ENCODE results near the gene NRDE2. TPM values are rescaled to one million over a fixed set of nuclear protein-coding genes. Genes with fewer than 3 reads are reported as not detected.

NRDE2 gene
- 8.8 and 11.7 TPM in 2 replicates for total RNA-seq

GRCh38 chr14:90331497-90332270, at the start of gene NRDE2:
Gene NRDE2 (minus strand): TSS chr14:90331941. CDS start chr14:90331904, 37 bp downstream.

GRCh38 chr14:90256354-90257131, 75.2 kb downstream of the NRDE2 start, which contains the start of gene PSMC1:
Gene PSMC1 (plus strand): TSS chr14:90256553. CDS start chr14:90256598, 45 bp downstream.

Other genes with a start within 250 kb of the NRDE2 start
- 80.5 and 104 TPM in 2 replicates for gene PSMC1, start 75.4 kb downstream of the NRDE2 start, total RNA-seq
- 303 and 354 TPM in 2 replicates for gene CALM1, start 65.1 kb upstream of the NRDE2 start, total RNA-seq

Data from subcutaneous preadipocyte (primary cell).